WTC11 (cell line): ENCODE data around the gene PROM2. TPM values are rescaled to one million over a fixed set of nuclear protein-coding genes. Genes with fewer than 3 reads are reported as not detected.

Experiments used
- ATAC-seq: fragments of 200-7000 bp; cut with Tn5 transposase; 2 replicates; pipeline ENCODE4 v1.10.0; 2021; ENCODE audit warnings: mild to moderate bottlenecking, moderate library complexity
- CTCF ChIA-PET: fragments of 300-600 bp; sonication (Branson Sonifier 250); formaldehyde crosslinking; loops from one replicate; lab custom pipeline; 2021; ENCODE audit warnings: antibody characterized with exemption; lab: Charles Lee
- POLR2A ChIA-PET: fragments of 350-600 bp; sonication (Branson Sonifier 250); formaldehyde crosslinking; loops from one replicate; lab custom pipeline; 2021; ENCODE audit warnings: antibody characterized with exemption; lab: Charles Lee
- DNase-seq: peaks from one replicate; pipeline ENCODE4 v3.0.0; 2021; ENCODE audit warnings: low spot score
- H3K27ac Mint-ChIP-seq: 2 replicates; pipeline ENCODE4 v1.8.0; 2021; ENCODE audit warnings: mixed read lengths
- H3K27me3 Mint-ChIP-seq: 2 replicates; pipeline ENCODE4 v1.8.0; 2021; ENCODE audit warnings: low read depth, mild to moderate bottlenecking, moderate library complexity, mixed read lengths
- H3K36me3 Mint-ChIP-seq: 2 replicates; pipeline ENCODE4 v1.8.0; 2021; ENCODE audit warnings: mixed read lengths
- H3K4me1 Mint-ChIP-seq: 2 replicates; pipeline ENCODE4 v1.8.0; 2022; ENCODE audit warnings: mixed read lengths
- H3K4me3 Mint-ChIP-seq: 2 replicates; pipeline ENCODE4 v1.8.0; 2021; ENCODE audit warnings: mild to moderate bottlenecking, moderate library complexity, mixed read lengths
- H3K9me3 Mint-ChIP-seq: 2 replicates; pipeline ENCODE4 v1.8.0; 2021; ENCODE audit warnings: mixed read lengths
- ATF3 ChIP-seq: sonication (generic); formaldehyde crosslinking; conservative IDR thresholded peaks from 2 replicates; pipeline ENCODE4 v1.8.1; 2022; ENCODE audit warnings: mild to moderate bottlenecking, missing genetic modification reagents
- CBFB ChIP-seq: sonication (generic); formaldehyde crosslinking; IDR thresholded peaks from 2 replicates; pipeline ENCODE4 v1.8.1; 2022; ENCODE audit warnings: mild to moderate bottlenecking, low read depth, missing genetic modification reagents
- CDX4 ChIP-seq: fragments of 250-450 bp; sonication (Bioruptor Pico); IDR thresholded peaks from 2 replicates; pipeline ENCODE4 v1.9.0; 2021; ENCODE audit warnings: moderate library complexity, mild to moderate bottlenecking, inconsistent platforms, borderline replicate concordance
- CTCF ChIP-seq: fragments of 200-600 bp; IDR thresholded peaks from 2 replicates; pipeline ENCODE4 v1.8.0; 2022; ENCODE audit warnings: antibody characterized with exemption
- ELF4 ChIP-seq: sonication (generic); formaldehyde crosslinking; IDR thresholded peaks from 2 replicates; pipeline ENCODE4 v1.8.1; 2022; ENCODE audit warnings: low read depth, mild to moderate bottlenecking, moderate library complexity, missing genetic modification reagents
- GABPB1 ChIP-seq: sonication (generic); formaldehyde crosslinking; IDR thresholded peaks from 2 replicates; pipeline ENCODE4 v1.8.1; 2023; ENCODE audit warnings: mild to moderate bottlenecking, missing genetic modification reagents
- GRHL2 ChIP-seq: fragments of 250-450 bp; sonication (Bioruptor Pico); IDR thresholded peaks from 2 replicates; pipeline ENCODE4 v1.8.0; 2022; ENCODE audit warnings: mild to moderate bottlenecking, moderate library complexity; ENCODE audit not compliant: insufficient replicate concordance, severe bottlenecking
- IRF2 ChIP-seq: sonication (generic); formaldehyde crosslinking; IDR thresholded peaks from 2 replicates; pipeline ENCODE4 v1.8.0; 2022; ENCODE audit warnings: low read depth, missing genetic modification reagents, borderline replicate concordance
- JAZF1 ChIP-seq: fragments of 250-450 bp; sonication (Bioruptor Pico); IDR thresholded peaks from 2 replicates; pipeline ENCODE4 v1.9.0; 2021; ENCODE audit warnings: moderate library complexity, mild to moderate bottlenecking, inconsistent platforms
- MAX ChIP-seq: sonication (generic); formaldehyde crosslinking; IDR thresholded peaks from 2 replicates; pipeline ENCODE4 v1.8.0; 2022; ENCODE audit warnings: mild to moderate bottlenecking, missing genetic modification reagents
- MLX ChIP-seq: sonication (generic); formaldehyde crosslinking; IDR thresholded peaks from 2 replicates; pipeline ENCODE4 v1.8.1; 2023; ENCODE audit warnings: mild to moderate bottlenecking, missing genetic modification reagents, moderate library complexity
- NFATC4 ChIP-seq: fragments of 250-450 bp; sonication (Bioruptor Pico); IDR thresholded peaks from 2 replicates; pipeline ENCODE4 v1.9.0; 2021; ENCODE audit warnings: mild to moderate bottlenecking
- NFE2L1 ChIP-seq: sonication (generic); formaldehyde crosslinking; IDR thresholded peaks from 2 replicates; pipeline ENCODE4 v1.8.1; 2023; ENCODE audit warnings: missing genetic modification reagents
- NR2C2 ChIP-seq: sonication (generic); formaldehyde crosslinking; IDR thresholded peaks from 2 replicates; pipeline ENCODE4 v1.8.0; 2022; ENCODE audit warnings: mild to moderate bottlenecking, missing genetic modification reagents
- NR3C1 ChIP-seq: sonication (generic); formaldehyde crosslinking; conservative IDR thresholded peaks from 2 replicates; pipeline ENCODE4 v1.8.1; 2023; ENCODE audit warnings: low read depth, mild to moderate bottlenecking, missing genetic modification reagents
- OVOL2 ChIP-seq: fragments of 250-450 bp; sonication (Bioruptor Pico); IDR thresholded peaks from 2 replicates; pipeline ENCODE4 v1.9.0; 2021; ENCODE audit warnings: mild to moderate bottlenecking, borderline replicate concordance
- PRDM15 ChIP-seq: sonication (generic); formaldehyde crosslinking; IDR thresholded peaks from 2 replicates; pipeline ENCODE4 v1.8.0; 2022; ENCODE audit warnings: missing genetic modification reagents
- SMAD3 ChIP-seq: sonication (generic); formaldehyde crosslinking; IDR thresholded peaks from 2 replicates; pipeline ENCODE4 v1.8.0; 2022; ENCODE audit warnings: missing genetic modification reagents, mild to moderate bottlenecking, borderline replicate concordance
- TP53 ChIP-seq: sonication (generic); formaldehyde crosslinking; IDR thresholded peaks from 2 replicates; pipeline ENCODE4 v1.8.1; 2023; ENCODE audit warnings: mild to moderate bottlenecking, missing genetic modification reagents
- ZNF138 ChIP-seq: sonication (generic); formaldehyde crosslinking; conservative IDR thresholded peaks from 2 replicates; pipeline ENCODE4 v1.8.1; 2022; ENCODE audit warnings: mild to moderate bottlenecking, moderate library complexity, missing genetic modification reagents
- ZNF232 ChIP-seq: sonication (generic); formaldehyde crosslinking; IDR thresholded peaks from 2 replicates; pipeline ENCODE4 v1.8.0; 2022; ENCODE audit warnings: mild to moderate bottlenecking, missing genetic modification reagents
- ZNF416 ChIP-seq: fragments of 250-450 bp; sonication (Bioruptor Pico); IDR thresholded peaks from 2 replicates; pipeline ENCODE4 v1.9.0; 2021; ENCODE audit warnings: mild to moderate bottlenecking, inconsistent platforms
- ZNF423 ChIP-seq: fragments of 250-450 bp; sonication (Bioruptor Pico); IDR thresholded peaks from 2 replicates; pipeline ENCODE4 v2.1.2; 2022; ENCODE audit warnings: mild to moderate bottlenecking, moderate library complexity
- total RNA-seq: library from RNA; stranded (reverse); gene quantifications from 3 replicates; pipeline ENCODE4 v1.2.3, GENCODE V29; 2021

PROM2 gene
- total RNA-seq, 1 experiment from 2014 or later = 8.3 TPM

- ChIA-PET CTCF (no interaction called here), POLR2A (no interaction called here)
Observed at GRCh38 chr2:95325026-95325425, 50.8 kb downstream of the PROM2 start.

GRCh38 chr2:95325590-95326432 is 51.6 kb downstream of the PROM2 start:
- DNase-seq (no peak), ATAC-seq (no peak)
- Mint-ChIP-seq H3K36me3 (no peaks in the 10 kb centered on the region), H3K27ac (no peak overlapping the region), H3K27me3 (no peaks in the 10 kb centered on the region), H3K4me1 (0 out of 2 replicates have a peak, but pooled peaks cover 2% of the 10 kb centered on the region), H3K9me3 (peaks cover 9% of the 10 kb centered on the region), H3K4me3 (no peak overlapping the region)
- ChIA-PET POLR2A (no interaction called here), CTCF (interaction anchor here (2.5 kb wide), 1 partner anchor 20 kb away, joined by 11 read pairs; no protein-coding TSS in a partner anchor)
- TF ChIP-seq CTCF (no peak), PRDM15 (CRISPR knock-in tag) (no peak), IRF2 (CRISPR knock-in tag) (no peak), MLX (CRISPR knock-in tag) (no peak), ZNF416 (no peak), NFATC4 (CRISPR knock-in tag) (no peak), TP53 (no peak), MAX (no peak), CDX4 (CRISPR knock-in tag) (no peak), ZNF138 (CRISPR knock-in tag) (no peak), OVOL2 (no peak), CBFB (CRISPR knock-in tag) (no peak)

More at GRCh38 chr2:95325026-95325425, 50.8 kb downstream of the PROM2 start:
- TF ChIP-seq ZNF423 = no peak
- TF ChIP-seq SMAD3 = no peak
- TF ChIP-seq ATF3 (CRISPR knock-in tag) = no peak
- TF ChIP-seq JAZF1 (CRISPR knock-in tag) = no peak
- TF ChIP-seq NR2C2 (CRISPR knock-in tag) = no peak
- no peak for TF ChIP-seq MAX
- no peak for TF ChIP-seq ELF4 (CRISPR knock-in tag)
- TF ChIP-seq ZNF232 = no peak
- TF ChIP-seq NFE2L1 (CRISPR knock-in tag) = no peak
- TF ChIP-seq GABPB1 (CRISPR knock-in tag) = no peak
- TF ChIP-seq GRHL2 (CRISPR knock-in tag) = no peak
- no peak for TF ChIP-seq NR3C1 (CRISPR knock-in tag)
- Mint-ChIP-seq H3K27me3 (no peaks in the 10 kb centered on the region), H3K4me3 (no peak overlapping the region), H3K4me1 (0 out of 2 replicates have a peak, but pooled peaks cover 2% of the 10 kb centered on the region), H3K9me3 (peaks cover 9% of the 10 kb centered on the region), H3K36me3 (no peaks in the 10 kb centered on the region), H3K27ac (no peak overlapping the region)
- DNase-seq = no peak
- ATAC-seq = no peak
